Endothelial cell of umbilical vein (primary cell): ENCODE data around the gene ZSCAN5B. TPM values are rescaled to one million over a fixed set of nuclear protein-coding genes. Genes with fewer than 3 reads are reported as not detected.

Source experiments
- BruUV-seq: library from RNA; stranded (reverse); fragments of 400-500 nt; replicated peaks from 2 replicates; lab custom pipeline; 2021; lab: Mats Ljungman, UMichigan
- CTCF ChIA-PET: fragments of 300-600, 350-600 bp; sonication (Branson Sonifier 250); formaldehyde crosslinking; loops from one replicate; lab custom pipeline; 2021; ENCODE audit warnings: antibody characterized with exemption, inconsistent platforms; lab: Charles Lee
- POLR2A ChIA-PET: fragments of 300-600, 350-600 bp; sonication (Branson Sonifier 250); formaldehyde crosslinking; loops from one replicate; lab custom pipeline; 2021; ENCODE audit warnings: antibody characterized with exemption, inconsistent platforms; lab: Charles Lee
- DNase-seq: peaks from one replicate; pipeline ENCODE4 v3.0.0-alpha.2; 2011; ENCODE audit warnings: low read depth, low spot score
- FAIRE-seq: peaks from 2 replicates; lab custom pipeline; 2011; peaks lifted over from hg19 to GRCh38; lab: Jason Lieb, UNC
- H2AFZ ChIP-seq: 2 replicates; pipeline ENCODE4 v1.6.0; 2012; ENCODE audit warnings: low read depth, low read length, control low read depth, inconsistent platforms
- H3K27ac ChIP-seq: 2 replicates; pipeline ENCODE4 v1.5.1; 2011; ENCODE audit warnings: low read depth, mild to moderate bottlenecking, control low read depth, low read length, moderate library complexity; ENCODE audit not compliant: insufficient read depth
- H3K27me3 ChIP-seq, 2 experiments: 2 replicates each; pipeline versions ENCODE4 v1.6.0 to v1.6.1; 2011; ENCODE audit warnings: low read length in 2 of 2, mixed read lengths in 1 of 2; ENCODE audit not compliant: control insufficient read depth in 2 of 2, insufficient read depth in 2 of 2
- H3K36me3 ChIP-seq, 2 experiments: 2 replicates in 1 of 2; 3 replicates in 1 of 2; pipeline ENCODE4 v1.5.1; 2011; ENCODE audit warnings: low read length in 2 of 2, mild to moderate bottlenecking in 1 of 2, moderate library complexity in 1 of 2; ENCODE audit not compliant: control insufficient read depth in 2 of 2, insufficient read depth in 2 of 2; ENCODE audit errors: extremely low read depth in 1 of 2
- H3K4me1 ChIP-seq: 3 replicates; pipeline ENCODE4 v1.5.1; 2011; ENCODE audit warnings: mild to moderate bottlenecking, low read length; ENCODE audit not compliant: control insufficient read depth, insufficient read depth; ENCODE audit errors: extremely low read depth
- H3K4me2 ChIP-seq: 2 replicates; pipeline ENCODE4 v1.6.1; 2011; ENCODE audit warnings: low read length, control low read depth, mixed read lengths; ENCODE audit not compliant: insufficient read depth
- H3K4me3 ChIP-seq, 3 experiments: fragments of 200-600 bp in 1 of 3; sonication (generic), shearing (Covaris generic) in 1 of 3; replicated peaks in 1 of 3; 2 replicates each; pipeline ENCODE4 v1.5.1; 2011 to 2016; ENCODE audit warnings: control low read depth in 3 of 3, low read length in 3 of 3, mild to moderate bottlenecking in 2 of 3, inconsistent platforms in 1 of 3, low read depth in 1 of 3, moderate library complexity in 1 of 3; ENCODE audit not compliant: insufficient read depth in 1 of 3
- H3K79me2 ChIP-seq: 2 replicates; pipeline ENCODE4 v1.6.0; 2012; ENCODE audit warnings: low read length, inconsistent platforms; ENCODE audit not compliant: control insufficient read depth, insufficient read depth
- H3K9ac ChIP-seq: replicated peaks from 2 replicates; pipeline ENCODE3; 2011; ENCODE audit warnings: low read length, control low read depth; ENCODE audit not compliant: insufficient read depth; ENCODE audit errors: extremely low read depth
- H3K9me1 ChIP-seq: replicated peaks from 3 replicates; pipeline ENCODE4 v1.6.0; 2011; ENCODE audit warnings: mild to moderate bottlenecking, low read length; ENCODE audit not compliant: control insufficient read depth, insufficient read depth; ENCODE audit errors: extremely low read depth
- H3K9me3 ChIP-seq: replicated peaks from 2 replicates; pipeline ENCODE4 v1.5.1; 2012; ENCODE audit warnings: low read length, inconsistent platforms; ENCODE audit not compliant: control insufficient read depth, insufficient read depth
- H4K20me1 ChIP-seq: replicated peaks from 2 replicates; pipeline ENCODE3; 2011; ENCODE audit warnings: mild to moderate bottlenecking, low read length; ENCODE audit not compliant: control insufficient read depth, insufficient read depth; ENCODE audit errors: extremely low read depth
- CTCF ChIP-seq, 2 donors: IDR thresholded peaks; 1 replicate in 1 of 2; 2 replicates in 1 of 2; pipeline ENCODE4 v1.5.1; 2011; ENCODE audit warnings: low read length in 2 of 2, mild to moderate bottlenecking in 2 of 2, moderate library complexity in 2 of 2, control low read depth in 1 of 2, inconsistent platforms in 1 of 2, low read depth in 1 of 2; ENCODE audit not compliant: insufficient read depth in 1 of 2; ENCODE audit errors: extremely low read depth in 1 of 2
- EZH2 ChIP-seq: IDR thresholded peaks from 2 replicates; pipeline ENCODE4 v1.6.1; 2012; ENCODE audit warnings: borderline replicate concordance, low read depth, mild to moderate bottlenecking, moderate library complexity, low read length, inconsistent platforms; ENCODE audit not compliant: severe bottlenecking
- FOS ChIP-seq: IDR thresholded peaks from 2 replicates; pipeline ENCODE4 v1.6.1; 2011; ENCODE audit warnings: mild to moderate bottlenecking, low read length, moderate library complexity, borderline replicate concordance; ENCODE audit not compliant: insufficient read depth
- GATA2 ChIP-seq: IDR thresholded peaks from 2 replicates; pipeline ENCODE4 v1.7.0; 2011; ENCODE audit warnings: low read depth, mild to moderate bottlenecking, moderate library complexity, mixed read lengths, low read length; ENCODE audit not compliant: insufficient read length, insufficient read depth
- JUN ChIP-seq: IDR thresholded peaks from 2 replicates; pipeline ENCODE4 v1.6.1; 2011; ENCODE audit warnings: borderline replicate concordance, low read depth; ENCODE audit not compliant: insufficient read length, insufficient read depth
- MAX ChIP-seq: IDR thresholded peaks from 2 replicates; pipeline ENCODE4 v1.6.1; 2011; ENCODE audit not compliant: insufficient read depth, insufficient read length
- MYC ChIP-seq: IDR thresholded peaks from one replicate; pipeline ENCODE4 v1.6.1; 2011; ENCODE audit warnings: mild to moderate bottlenecking, low read depth, low read length
- POLR2A ChIP-seq: IDR thresholded peaks from 2 replicates; pipeline ENCODE4 v1.6.1; 2012; ENCODE audit warnings: low read depth, mild to moderate bottlenecking, control low read depth, low read length
- POLR2AphosphoS5 ChIP-seq: IDR thresholded peaks from 2 replicates; pipeline ENCODE4 v1.6.1; 2012; ENCODE audit warnings: low read depth, mild to moderate bottlenecking, control low read depth, low read length, moderate library complexity; ENCODE audit not compliant: insufficient read depth
- dilution Hi-C: fragments of 300-500 bp; cut with MboI; formaldehyde crosslinking; loops from one replicate; pipeline ENCODE4 v1.15.0; 2019; ENCODE audit warnings: low sequenced_read_pairs; ENCODE audit not compliant: extremely low pct_ligation_motif_present
- intact Hi-C: fragments of 100-400 bp; cut with micrococcal nuclease; formaldehyde crosslinking; loops from one replicate; pipeline ENCODE4 v1.10.0; 2022
- polyA plus RNA-seq, 4 experiments: library from polyadenylated mRNA; depleted of rRNA in 3 of 4; stranded (reverse) in 3 of 4; unstranded in 1 of 4; fragments of >200 nt; gene quantifications; 2 replicates each; pipeline versions ENCODE4 v1.2.1 to v1.2.3, GENCODE V29; 2011 to 2012; ENCODE audit warnings: missing spikeins in 1 of 4
- total RNA-seq: library from RNA; stranded (reverse); gene quantifications from 2 replicates; pipeline ENCODE4 v1.2.3, GENCODE V29; 2021

The ZSCAN5B gene
- total and polyA plus RNA-seq, 2 donors (not counting 3 experiments of a cell fraction or from before 2014, with no cell fraction given) = 0.07 TPM; not detected in 1

DNA sequence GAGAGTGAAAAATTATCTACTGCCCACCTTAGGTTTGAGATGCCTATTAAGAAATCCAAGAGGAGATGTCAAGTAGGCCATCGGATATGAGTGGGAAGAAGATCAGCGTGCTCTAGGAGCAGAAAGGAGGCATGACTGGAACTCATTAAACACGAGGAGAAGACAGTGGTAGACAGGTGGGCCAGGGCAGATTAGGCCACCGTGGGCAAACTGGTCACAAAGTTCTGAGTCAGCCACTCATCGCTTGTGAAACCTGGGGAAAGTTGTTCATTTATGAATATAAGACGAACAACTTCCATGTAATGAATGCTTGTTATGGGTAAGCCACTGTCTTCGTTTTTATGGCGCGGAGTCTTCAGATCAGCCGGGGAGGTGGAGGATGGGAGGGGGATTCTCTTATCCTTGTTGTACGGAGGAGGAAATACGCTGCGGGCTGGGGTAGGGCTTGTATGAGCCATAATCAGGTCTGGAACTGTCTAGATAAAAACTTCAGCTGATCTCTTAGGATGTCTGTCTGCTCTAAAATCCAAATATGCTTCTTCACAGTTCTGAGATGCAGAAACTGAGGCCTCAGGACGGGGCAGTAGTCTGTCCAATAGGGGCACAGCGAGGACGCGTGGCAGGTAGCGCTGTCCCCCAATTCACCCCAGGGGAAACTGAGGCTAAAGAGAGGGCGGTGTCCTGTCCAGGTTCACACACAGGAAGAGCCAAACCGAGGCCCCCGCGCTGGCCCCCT, 57.6 kb downstream of the ZSCAN5B start:
- peak overlapping the region; percentile 93 for H2AFZ ChIP-seq
- no peaks in the 10 kb centered on the region for H3K27me3 ChIP-seq
- POLR2A ChIA-PET = interaction anchor here (1.5 kb wide), 1 partner anchor 21 kb away, joined by 10 read pairs; no protein-coding TSS in a partner anchor
- BruUV-seq = TSS peak; percentile 73
- peaks cover 22% of the 10 kb centered on the region for H3K79me2 ChIP-seq
- CTCF ChIA-PET = interaction anchor here (1.0 to 3.1 kb wide), 8 partner anchors 8 to 193 kb away, joined by 3 to 18 read pairs (median 4); partner anchors contain the start of gene ZNF787
- H3K9ac ChIP-seq = peak overlapping the region; percentile 50
- DNase-seq = no peak
- intact Hi-C loops = loop anchor here (1.0 to 2.0 kb wide), 3 partner anchors 19 to 175 kb away; partner anchors contain the start of gene ZNF787
- H3K4me1 ChIP-seq = peaks cover 10% of the 10 kb centered on the region
- no peak for FAIRE-seq
- H3K27ac ChIP-seq = peak overlapping the region; percentile 44
- H3K9me3 ChIP-seq = no peaks in the 10 kb centered on the region
- no peak for TF ChIP-seq EZH2
- TF ChIP-seq GATA2 = no peak
- no peak for TF ChIP-seq MAX
- no peak for TF ChIP-seq FOS
- no peak for TF ChIP-seq MYC
- no peak for TF ChIP-seq POLR2A
- no peak for TF ChIP-seq JUN
- no peak for TF ChIP-seq CTCF (IDR thresholded peaks at IDR 0.05; ENCODE audit: extremely low read depth in 1 of 2, insufficient read depth in 1 of 2, low read depth in 1 of 2, low read length in 2 of 2)
- TF ChIP-seq POLR2AphosphoS5 = no peak
- H3K4me3 ChIP-seq = peak overlapping the region; percentile 52 to 60 (median 57)
- H3K4me2 ChIP-seq = peak overlapping the region; percentile 80
- dilution Hi-C loops = no loop called here
- H3K9me1 ChIP-seq = no peaks in the 10 kb centered on the region
- H3K36me3 ChIP-seq = no peaks in the 10 kb centered on the region
- no peaks in the 10 kb centered on the region for H4K20me1 ChIP-seq

Other genes with a start within 250 kb of the ZSCAN5B start
- not detected in 2 replicates for gene NLRP8, start 250.0 kb downstream of the ZSCAN5B start, total RNA-seq
- not detected in 2 replicates for gene NLRP8, start 250.0 kb downstream of the ZSCAN5B start, polyA plus RNA-seq
- not detected in 2 replicates for gene NLRP5, start 211.0 kb downstream of the ZSCAN5B start, total RNA-seq
- gene NLRP5, start 211.0 kb downstream of the ZSCAN5B start, polyA plus RNA-seq = not detected in 2 replicates
- 31.8 and 32.7 TPM in 2 replicates for gene ZNF787, start 76.5 kb downstream of the ZSCAN5B start, total RNA-seq
- 11.6 and 16.4 TPM in 2 replicates for gene ZNF787, start 76.5 kb downstream of the ZSCAN5B start, polyA plus RNA-seq
- 37.1 and 37.2 TPM in 2 replicates for gene ZNF444, start 56.5 kb downstream of the ZSCAN5B start, total RNA-seq
- 41.7 and 45.6 TPM in 2 replicates for gene ZNF444, start 56.5 kb downstream of the ZSCAN5B start, polyA plus RNA-seq
- not detected in 2 replicates for gene GALP, start 21.8 kb downstream of the ZSCAN5B start, total RNA-seq
- not detected in 2 replicates for gene GALP, start 21.8 kb downstream of the ZSCAN5B start, polyA plus RNA-seq
- gene ZSCAN5C, start 4.5 kb upstream of the ZSCAN5B start, total RNA-seq = not detected in 2 replicates
- gene ZSCAN5C, start 4.5 kb upstream of the ZSCAN5B start, polyA plus RNA-seq = not detected in 2 replicates
- gene EDDM13, start 75.0 kb upstream of the ZSCAN5B start, total RNA-seq = 0.65 TPM in 1 of 2 replicates, not detected in the other
- 0.51 and 1.2 TPM in 2 replicates for gene EDDM13, start 75.0 kb upstream of the ZSCAN5B start, polyA plus RNA-seq
- 12.0 and 12.2 TPM in 2 replicates for gene ZSCAN5A, start 117.1 kb upstream of the ZSCAN5B start, total RNA-seq
- gene ZSCAN5A, start 117.1 kb upstream of the ZSCAN5B start, polyA plus RNA-seq = 5.1 and 9.9 TPM in 2 replicates
- 2.2 and 2.9 TPM in 2 replicates for gene ZNF582, start 195.8 kb upstream of the ZSCAN5B start, total RNA-seq
- gene ZNF582, start 195.8 kb upstream of the ZSCAN5B start, polyA plus RNA-seq = 2.2 and 2.5 TPM in 2 replicates
- gene ZNF583, start 206.5 kb upstream of the ZSCAN5B start, total RNA-seq = 2.4 and 4.8 TPM in 2 replicates
- gene ZNF583, start 206.5 kb upstream of the ZSCAN5B start, polyA plus RNA-seq = 0.99 TPM in 2 replicates